HG03066 (cell line): ENCODE results near the gene DIP2B.
"Not testable (repeated sequence)": the region's sequence is repeated elsewhere in the genome, so short reads cannot be mapped to it uniquely, and the experiment has no call there.

Source experiments
- ATAC-seq: cut with Tn5 transposase; IDR thresholded peaks from one replicate; pipeline ENCODE4 v1.9.1; 2021; ENCODE audit warnings: low read depth; ENCODE audit not compliant: unreplicated experiment

The DIP2B gene

GRCh38 chr12:50661300-50662115 lies 156.7 kb downstream of the DIP2B start:
- ATAC-seq: no peak

GRCh38 chr12:50662116-50662510 lies 157.3 kb downstream of the DIP2B start:
- no peak for ATAC-seq

GRCh38 chr12:50665170-50665569 lies 160.4 kb downstream of the DIP2B start:
- ATAC-seq: no peak

- ATAC-seq: no peak
These were observed 160.8 kb downstream of the DIP2B start for GRCh38 chr12:50665609-50666008.

GRCh38 chr12:50666023-50666422 lies 161.2 kb downstream of the DIP2B start:
- no peak for ATAC-seq

GRCh38 chr12:50672158-50672557 lies 167.4 kb downstream of the DIP2B start:
- no peak for ATAC-seq

- no peak for ATAC-seq
These were observed 172.0 kb downstream of the DIP2B start for GRCh38 chr12:50676756-50677155.

- no peak for ATAC-seq
These were observed 173.1 kb downstream of the DIP2B start for GRCh38 chr12:50677858-50678257.

- no peak for ATAC-seq
These were observed 174.0 kb downstream of the DIP2B start for GRCh38 chr12:50678650-50679365.

- ATAC-seq: no peak
These were observed 174.8 kb downstream of the DIP2B start for GRCh38 chr12:50679612-50680011.

GRCh38 chr12:50681064-50681463 lies 176.3 kb downstream of the DIP2B start:
- not testable (repeated sequence) for ATAC-seq

- ATAC-seq: no peak
These were observed 180.9 kb downstream of the DIP2B start for GRCh38 chr12:50685641-50686040.

- no peak for ATAC-seq
These were observed 181.6 kb downstream of the DIP2B start for GRCh38 chr12:50686406-50686805.

- no peak for ATAC-seq
These were observed 182.2 kb downstream of the DIP2B start for GRCh38 chr12:50686976-50687375.

GRCh38 chr12:50689437-50689836 lies 184.7 kb downstream of the DIP2B start:
- no peak for ATAC-seq

GRCh38 chr12:50690925-50691324 lies 186.1 kb downstream of the DIP2B start:
- no peak for ATAC-seq

- ATAC-seq: no peak
These were observed 191.2 kb downstream of the DIP2B start for GRCh38 chr12:50695961-50696360.

- ATAC-seq: no peak
These were observed 192.1 kb downstream of the DIP2B start for GRCh38 chr12:50696931-50697330.

GRCh38 chr12:50699154-50699553 lies 194.4 kb downstream of the DIP2B start:
- no peak for ATAC-seq

GRCh38 chr12:50699940-50700339 lies 195.2 kb downstream of the DIP2B start:
- no peak for ATAC-seq

GRCh38 chr12:50706606-50707005 lies 201.8 kb downstream of the DIP2B start:
- ATAC-seq: no peak

- ATAC-seq: no peak
These were observed 202.6 kb downstream of the DIP2B start for GRCh38 chr12:50707396-50707795.
